H1 (cell line): ENCODE results near the gene SLX1A. TPM values are rescaled to one million over a fixed set of nuclear protein-coding genes. Genes with fewer than 3 reads are reported as not detected.

Experiments
- CTCF ChIA-PET: fragments of 300-600 bp; sonication (Branson Sonifier 250); formaldehyde crosslinking; loops from one replicate; lab custom pipeline; 2021; ENCODE audit not compliant: partially characterized antibody; lab: Charles Lee
- POLR2A ChIA-PET: fragments of 300-600 bp; sonication (Branson Sonifier 250); formaldehyde crosslinking; loops from one replicate; lab custom pipeline; 2021; ENCODE audit warnings: inconsistent platforms; ENCODE audit not compliant: partially characterized antibody; lab: Charles Lee
- DNase-seq, 2 experiments: peaks; one replicate each; pipeline versions ENCODE4 v3.0.0 to v3.0.0-alpha.2; 2010 to 2022; ENCODE audit warnings: low spot score in 2 of 2, low read depth in 1 of 2, mixed read lengths in 1 of 2
- FAIRE-seq: peaks from 2 replicates; lab custom pipeline; 2011; peaks lifted over from hg19 to GRCh38; lab: Jason Lieb, UNC
- H2AFZ ChIP-seq: 2 replicates; pipeline ENCODE4 v1.8.1; 2012; ENCODE audit warnings: low read length, inconsistent platforms
- H2AK5ac ChIP-seq: 2 replicates; pipeline ENCODE4 v1.6.1; 2013; ENCODE audit warnings: low read depth, low read length
- H2BK120ac ChIP-seq: replicated peaks from 2 replicates; pipeline ENCODE3; 2013; ENCODE audit warnings: low read depth, low read length, inconsistent platforms
- H2BK12ac ChIP-seq: 2 replicates; pipeline ENCODE4 v1.6.1; 2013; ENCODE audit warnings: low read depth, low read length
- H2BK15ac ChIP-seq: 2 replicates; pipeline ENCODE4 v1.6.1; 2013; ENCODE audit warnings: low read length
- H2BK20ac ChIP-seq: 2 replicates; pipeline ENCODE4 v1.6.1; 2013; ENCODE audit warnings: low read length
- H2BK5ac ChIP-seq: 2 replicates; pipeline ENCODE4 v1.6.1; 2013; ENCODE audit warnings: low read depth, low read length
- H3K14ac ChIP-seq: 2 replicates; pipeline ENCODE4 v1.6.1; 2013; ENCODE audit warnings: inconsistent platforms; ENCODE audit not compliant: insufficient read length
- H3K18ac ChIP-seq: 2 replicates; pipeline ENCODE4 v1.6.1; 2013; ENCODE audit warnings: low read length; ENCODE audit errors: extremely low read depth
- H3K23ac ChIP-seq: 2 replicates; pipeline ENCODE4 v1.6.1; 2013; ENCODE audit warnings: inconsistent platforms; ENCODE audit not compliant: insufficient read length
- H3K23me2 ChIP-seq: 2 replicates; pipeline ENCODE4 v1.6.1; 2013; ENCODE audit warnings: low read depth, low read length
- H3K27ac ChIP-seq: 2 replicates; pipeline ENCODE4 v1.6.1; 2011; ENCODE audit warnings: low read depth, low read length, inconsistent platforms
- H3K27me3 ChIP-seq, 4 experiments: replicated peaks in 1 of 4; 1 replicate in 1 of 4; 2 replicates in 3 of 4; pipeline versions ENCODE4 v1.6.1 to v1.8.1; 2011 to 2013; ENCODE audit warnings: low read length in 3 of 4, mild to moderate bottlenecking in 3 of 4, inconsistent platforms in 2 of 4, mixed read lengths in 2 of 4, moderate library complexity in 1 of 4; ENCODE audit not compliant: control insufficient read depth in 3 of 4, insufficient read depth in 3 of 4; ENCODE audit errors: extremely low read depth in 1 of 4
- H3K36me3 ChIP-seq, 4 experiments: 2 replicates each; pipeline versions ENCODE4 v1.6.1 to v1.8.1; 2011 to 2013; ENCODE audit warnings: mild to moderate bottlenecking in 4 of 4, low read length in 3 of 4, moderate library complexity in 2 of 4, control low read depth in 1 of 4, inconsistent platforms in 1 of 4; ENCODE audit not compliant: insufficient read depth in 4 of 4, control insufficient read depth in 2 of 4
- H3K4ac ChIP-seq: replicated peaks from 2 replicates; pipeline ENCODE3; 2013; ENCODE audit warnings: low read length, low read depth, mixed read lengths, inconsistent platforms; ENCODE audit not compliant: insufficient read length
- H3K4me1 ChIP-seq, 4 experiments: replicated peaks in 1 of 4; 1 replicate in 1 of 4; 2 replicates in 3 of 4; pipeline versions ENCODE4 v1.6.1 to v1.8.1; 2011 to 2013; ENCODE audit warnings: low read length in 3 of 4, inconsistent platforms in 2 of 4, mixed read lengths in 1 of 4; ENCODE audit not compliant: insufficient read depth in 4 of 4, control insufficient read depth in 3 of 4
- H3K4me2 ChIP-seq, 2 experiments: 2 replicates each; pipeline versions ENCODE4 v1.6.1 to v1.8.1; 2011 to 2013; ENCODE audit warnings: low read depth in 2 of 2, low read length in 2 of 2, control low read depth in 1 of 2, inconsistent platforms in 1 of 2, mild to moderate bottlenecking in 1 of 2; ENCODE audit not compliant: insufficient read depth in 1 of 2
- H3K4me3 ChIP-seq, 4 experiments: fragments of 200-600, 300-600 bp in 1 of 4; sonication (generic), shearing (Covaris generic), sonication (Bioruptor Twin) in 1 of 4; 2 replicates each; pipeline versions ENCODE4 v1.5.1 to v1.8.1; 2011 to 2016; ENCODE audit warnings: low read length in 4 of 4, low read depth in 3 of 4, control low read depth in 2 of 4, inconsistent platforms in 2 of 4, mild to moderate bottlenecking in 2 of 4, mixed read lengths in 1 of 4, moderate library complexity in 1 of 4; ENCODE audit not compliant: insufficient read depth in 2 of 4; ENCODE audit errors: extremely low read depth in 1 of 4
- H3K56ac ChIP-seq: replicated peaks from 2 replicates; pipeline ENCODE3; 2013; ENCODE audit warnings: low read depth, mild to moderate bottlenecking, mixed read lengths, low read length, inconsistent platforms; ENCODE audit not compliant: insufficient read length
- H3K79me1 ChIP-seq: 2 replicates; pipeline ENCODE4 v1.6.1; 2013; ENCODE audit warnings: low read depth, low read length, control low read depth
- H3K79me2 ChIP-seq, 2 experiments: 2 replicates each; pipeline versions ENCODE4 v1.6.1 to v1.8.1; 2012 to 2013; ENCODE audit warnings: low read length in 2 of 2, mild to moderate bottlenecking in 2 of 2, inconsistent platforms in 1 of 2; ENCODE audit not compliant: insufficient read depth in 2 of 2, control insufficient read depth in 1 of 2
- H3K9ac ChIP-seq, 4 experiments: replicated peaks in 1 of 4; 1 replicate in 1 of 4; 2 replicates in 3 of 4; pipeline versions ENCODE4 v1.6.1 to v1.8.1; 2011 to 2013; ENCODE audit warnings: low read depth in 3 of 4, low read length in 3 of 4, control low read depth in 2 of 4, mild to moderate bottlenecking in 2 of 4, moderate library complexity in 2 of 4, inconsistent platforms in 1 of 4; ENCODE audit errors: extremely low read depth in 1 of 4
- H3K9me3 ChIP-seq, 2 experiments: 2 replicates each; pipeline versions ENCODE4 v1.6.1 to v1.8.1; 2012 to 2013; ENCODE audit warnings: mild to moderate bottlenecking in 2 of 2, moderate library complexity in 2 of 2, control low read depth in 1 of 2, inconsistent platforms in 1 of 2, low read depth in 1 of 2, low read length in 1 of 2, mixed read lengths in 1 of 2; ENCODE audit not compliant: insufficient read depth in 2 of 2
- H4K20me1 ChIP-seq, 2 experiments: replicated peaks in 1 of 2; 2 replicates each; pipeline versions ENCODE3 to v1.8.1; 2011 to 2013; ENCODE audit warnings: inconsistent platforms in 2 of 2, low read length in 2 of 2, mild to moderate bottlenecking in 1 of 2; ENCODE audit not compliant: insufficient read depth in 2 of 2, control insufficient read depth in 1 of 2
- H4K5ac ChIP-seq: 2 replicates; pipeline ENCODE4 v1.6.1; 2013; ENCODE audit warnings: low read length, low read depth, mixed read lengths, inconsistent platforms; ENCODE audit not compliant: insufficient read length
- H4K8ac ChIP-seq: 2 replicates; pipeline ENCODE4 v1.8.0; 2013; ENCODE audit warnings: mild to moderate bottlenecking, moderate library complexity, low read length, inconsistent platforms; ENCODE audit not compliant: insufficient read depth; ENCODE audit errors: extremely low read depth
- H4K91ac ChIP-seq: replicated peaks from 2 replicates; pipeline ENCODE3; 2013; ENCODE audit warnings: low read length, mixed read lengths, inconsistent platforms; ENCODE audit not compliant: insufficient read length
- CTBP2 ChIP-seq: IDR thresholded peaks from 2 replicates; pipeline ENCODE4 v1.7.0; 2011; ENCODE audit warnings: borderline replicate concordance, mild to moderate bottlenecking, moderate library complexity, mixed read lengths, low read length; ENCODE audit not compliant: insufficient read depth, insufficient read length
- GTF2F1 ChIP-seq: IDR thresholded peaks from 2 replicates; pipeline ENCODE4 v1.6.1; 2012; ENCODE audit warnings: low read depth, low read length, improper control_type of control experiment, borderline replicate concordance
- NANOG ChIP-seq: IDR thresholded peaks from 2 replicates; pipeline ENCODE4 v1.6.1; 2011; ENCODE audit warnings: low read length, low read depth, mild to moderate bottlenecking, inconsistent platforms; ENCODE audit not compliant: insufficient read depth, poor library complexity, severe bottlenecking
- WGBS, 2 experiments: shearing (Covaris generic) in 1 of 2; methylation state at CpG; one replicate each; pipeline versions ENCODE4 v1.1.6 to v1.1.7; 2013 to 2015; ENCODE audit warnings: low lambda C conversion rate in 2 of 2, mixed read lengths in 2 of 2, inconsistent platforms in 1 of 2, low coverage in 1 of 2, missing lambda C conversion rate in 1 of 2; ENCODE audit not compliant: insufficient replicate concordance in 2 of 2, insufficient coverage in 1 of 2, insufficient read length in 1 of 2; ENCODE audit errors: extremely low coverage in 1 of 2, missing lambda C conversion rate in 1 of 2; 5-methylcytosine and 5-hydroxymethylcytosine counted together
- polyA plus RNA-seq, 7 experiments: library from polyadenylated mRNA; depleted of rRNA in 3 of 7; stranded (reverse) in 5 of 7; unstranded in 2 of 7; fragments of >200 nt in 5 of 7; fragments of 200-250 nt in 2 of 7; gene quantifications; 1 replicate in 5 of 7; 2 replicates in 1 of 7; 4 replicates in 1 of 7; pipeline versions ENCODE4 v1.2.1 to v1.2.3, GENCODE V29; 2011 to 2013; ENCODE audit warnings: missing spikeins in 2 of 7, mixed read lengths in 2 of 7
- total RNA-seq: library from RNA; stranded (reverse); fragmentation: NEBNext Ultra II Directional; extraction: Animal tissue kit (Norgen Biotek cat#: 25700); gene quantifications from 2 replicates; pipeline ENCODE4 v1.2.1, GENCODE V29; 2021

SLX1A gene
- total and polyA plus RNA-seq, 2 of the 8 experiments (the other 6 are each of a cell fraction or from before 2014, with no cell fraction given), result 4.7 to 36.9 TPM

DNA sequence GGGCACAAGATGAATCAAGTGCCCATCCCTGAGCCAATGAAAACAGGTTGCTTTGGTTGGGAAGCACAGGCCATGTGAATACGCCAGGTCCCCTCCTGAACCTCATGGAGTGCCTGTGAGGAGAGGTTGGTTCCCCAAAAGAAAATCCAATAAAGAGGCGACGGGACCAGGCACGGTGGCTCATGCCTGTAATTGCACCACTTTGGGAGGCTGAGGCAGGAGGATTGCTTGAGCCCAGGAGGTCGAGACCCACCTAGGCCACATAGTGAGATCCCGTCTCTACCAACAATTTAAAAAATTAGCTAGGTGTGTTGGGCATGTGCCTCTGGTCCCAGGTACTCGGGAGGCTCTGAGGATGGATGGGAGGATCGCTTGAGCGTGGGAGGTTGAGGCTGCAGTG lies 13.7 kb upstream of the SLX1A start:
- Histone ChIP-seq H3K4me1 (peaks cover 0 to 10% (median 3%) of the 10 kb centered on the region in 4 experiments; a peak in 4 of 7 replicates), H4K20me1 (peaks cover 2% of the 10 kb centered on the region in 2 experiments), H2BK15ac (no peak overlapping the region), H3K23ac (no peak overlapping the region), H2AFZ (no peak overlapping the region), H4K8ac (no peak overlapping the region), H3K36me3 (no peaks in the 10 kb centered on the region), H2BK12ac (no peak overlapping the region), H3K4me3 (no peak overlapping the region), H3K9ac (no peak overlapping the region), H3K9me3 (no peaks in the 10 kb centered on the region), H2AK5ac (no peak overlapping the region), H3K56ac (no peak overlapping the region), H4K5ac (no peak overlapping the region), H3K79me2 (no peaks in the 10 kb centered on the region), H3K14ac (no peak overlapping the region), H3K18ac (no peak overlapping the region), H3K79me1 (no peaks in the 10 kb centered on the region)
- CTCF ChIA-PET, result interaction anchor here (0.6 to 0.9 kb wide), 2 partner anchors 77 to 88 kb away, joined by 3 to 4 read pairs; partner anchors contain the start of gene TBX6
- TF ChIP-seq NANOG, result no peak
- no peak for TF ChIP-seq CTBP2
- no peak for TF ChIP-seq GTF2F1
- TF ChIP-seq, all 59 proteins: peak for 0
- FAIRE-seq (no peak), DNase-seq (no peak)
- H3K4ac ChIP-seq, result no peak overlapping the region
- H3K23me2 ChIP-seq, result peaks cover 10% of the 10 kb centered on the region; the same call in 1 of the 2 replicates
- 91% methylated on average over 9 of the region's 9 CpGs; no CpG with 5 or more reads in 1 of the 2 experiments for WGBS, 2 experiments
- H3K27me3 ChIP-seq, result peaks cover 0 to 22% (median 12%) of the 10 kb centered on the region in 4 experiments; a peak in 4 of 7 replicates
- H2BK5ac ChIP-seq, result no peak overlapping the region
- POLR2A ChIA-PET, result no interaction called here
- H4K91ac ChIP-seq, result no peak overlapping the region
- no peak overlapping the region for H2BK120ac ChIP-seq
- no peak overlapping the region for H3K27ac ChIP-seq
- no peak overlapping the region for H3K4me2 ChIP-seq
- H2BK20ac ChIP-seq, result no peak overlapping the region
